Neural progenitor cell (in vitro differentiated cells): ENCODE measurements around the gene FCN3. TPM values are rescaled to one million over a fixed set of nuclear protein-coding genes. Genes with fewer than 3 reads are reported as not detected.

Experiments used
- DNase-seq: peaks from one replicate; pipeline ENCODE4 v3.0.0-alpha.2; 2016; ENCODE audit warnings: low spot score
- H2AFZ ChIP-seq: fragments of 200-600 bp; sonication (generic); replicated peaks from 2 replicates; pipeline ENCODE4 v1.6.1; 2016; ENCODE audit warnings: antibody characterized with exemption
- H3F3A ChIP-seq: fragments of 200-600 bp; sonication (generic); 2 replicates; pipeline ENCODE4 v1.6.1; 2016; ENCODE audit warnings: antibody characterized with exemption, low read depth
- H3K27ac ChIP-seq: fragments of 200-600 bp; sonication (generic); 2 replicates; pipeline ENCODE4 v1.5.1; 2016; ENCODE audit warnings: mild to moderate bottlenecking
- H3K27me3 ChIP-seq: fragments of 200-600 bp; sonication (generic); 2 replicates; pipeline ENCODE4 v1.6.1; 2016; ENCODE audit warnings: mild to moderate bottlenecking, moderate library complexity
- H3K36me3 ChIP-seq: fragments of 200-600 bp; sonication (generic); 2 replicates; pipeline ENCODE4 v1.5.1; 2016
- H3K4me1 ChIP-seq: fragments of 200-600 bp; sonication (generic); 2 replicates; pipeline ENCODE4 v1.6.1; 2016; ENCODE audit warnings: mixed run types
- H3K4me2 ChIP-seq: fragments of 200-600 bp; sonication (generic); 2 replicates; pipeline ENCODE4 v1.6.1; 2016
- H3K4me3 ChIP-seq: fragments of 200-600 bp; sonication (generic); 2 replicates; pipeline ENCODE4 v1.5.1; 2016
- H3K79me2 ChIP-seq: fragments of 200-600 bp; sonication (generic); 2 replicates; pipeline ENCODE4 v1.6.1; 2016; ENCODE audit warnings: low read depth
- H3K9ac ChIP-seq: fragments of 200-600 bp; sonication (generic); 2 replicates; pipeline ENCODE4 v1.6.1; 2016
- H3K9me3 ChIP-seq: fragments of 200-600 bp; sonication (generic); 2 replicates; pipeline ENCODE4 v1.5.1; 2016; ENCODE audit warnings: low read depth
- H4K20me1 ChIP-seq: fragments of 200-600 bp; sonication (generic); 2 replicates; pipeline ENCODE4 v1.6.1; 2016; ENCODE audit warnings: low read depth
- H3K27ac Mint-ChIP-seq: 3 replicates; pipeline ENCODE4 v1.8.0; 2021; ENCODE audit warnings: mixed read lengths
- H3K27me3 Mint-ChIP-seq: 2 replicates; pipeline ENCODE4 v1.8.0; 2022; ENCODE audit warnings: low read depth, mild to moderate bottlenecking, inconsistent platforms, moderate library complexity, mixed read lengths; ENCODE audit not compliant: insufficient read depth
- H3K36me3 Mint-ChIP-seq: 3 replicates; pipeline ENCODE4 v1.8.0; 2021; ENCODE audit warnings: mixed read lengths
- H3K4me1 Mint-ChIP-seq: 3 replicates; pipeline ENCODE4 v1.8.0; 2021; ENCODE audit warnings: mixed read lengths
- H3K4me3 Mint-ChIP-seq: 3 replicates; pipeline ENCODE4 v1.8.0; 2021; ENCODE audit warnings: mild to moderate bottlenecking, moderate library complexity, mixed read lengths
- H3K9me3 Mint-ChIP-seq: 3 replicates; pipeline ENCODE4 v1.8.0; 2020; ENCODE audit warnings: mixed read lengths
- CTCF ChIP-seq: fragments of 200-600 bp; sonication (generic); IDR thresholded peaks from 2 replicates; pipeline ENCODE4 v1.5.1; 2017; ENCODE audit warnings: antibody characterized with exemption, mild to moderate bottlenecking
- EZH2 ChIP-seq: fragments of 200-600 bp; sonication (generic); IDR thresholded peaks from 2 replicates; pipeline ENCODE4 v1.6.1; 2017; ENCODE audit warnings: antibody characterized with exemption, mild to moderate bottlenecking, moderate library complexity
- EZH2phosphoT487 ChIP-seq: fragments of 200-600 bp; sonication (generic); IDR thresholded peaks from 2 replicates; pipeline ENCODE4 v1.6.1; 2017; ENCODE audit warnings: antibody characterized with exemption
- total RNA-seq: library from RNA; depleted of rRNA; stranded (reverse); fragments of >200 nt; gene quantifications from 2 replicates; pipeline ENCODE4 v1.2.3, GENCODE V29; 2015; ENCODE audit warnings: low replicate concordance

Gene FCN3
- total RNA-seq, 1 donor from 2014 or later: not detected

- TF ChIP-seq CTCF: no peak
- no peaks in the 10 kb centered on the region for H3K9me3 Mint-ChIP-seq
- no peaks in the 10 kb centered on the region for H3K36me3 ChIP-seq
- H3K36me3 Mint-ChIP-seq: peaks cover 4% of the 10 kb centered on the region
- peaks cover 66% of the 10 kb centered on the region for H3K4me1 Mint-ChIP-seq
- H3K9ac ChIP-seq: no peak overlapping the region
- H3K4me1 ChIP-seq: peaks cover 39% of the 10 kb centered on the region
- H3K27ac ChIP-seq: no peak overlapping the region
- no peak overlapping the region for H3K4me3 Mint-ChIP-seq
- peak overlapping the region; percentile 86 for H3K27ac Mint-ChIP-seq
- H3K4me2 ChIP-seq: no peak overlapping the region
- no peak overlapping the region for H3K4me3 ChIP-seq
- no peaks in the 10 kb centered on the region for H3K27me3 ChIP-seq
- no peaks in the 10 kb centered on the region for H3K79me2 ChIP-seq
- peak; percentile 22 for DNase-seq
- peaks cover 13% of the 10 kb centered on the region for H3K27me3 Mint-ChIP-seq
- no peaks in the 10 kb centered on the region for H3K9me3 ChIP-seq
- no peaks in the 10 kb centered on the region for H4K20me1 ChIP-seq
- H2AFZ ChIP-seq: peak overlapping the region; percentile 30
- peaks cover 34% of the 10 kb centered on the region for H3F3A ChIP-seq
Measured at GRCh38 chr1:27399251-27400025, 24.8 kb upstream of the FCN3 start.

- Histone ChIP-seq H4K20me1 (no peaks in the 10 kb centered on the region), H3K4me1 (peaks cover 31% of the 10 kb centered on the region), H3K9ac (no peak overlapping the region), H2AFZ (peak overlapping the region; percentile 30), H3K4me2 (no peak overlapping the region), H3K4me3 (no peak overlapping the region), H3K79me2 (no peaks in the 10 kb centered on the region), H3K9me3 (no peaks in the 10 kb centered on the region), H3F3A (peaks cover 29% of the 10 kb centered on the region), H3K36me3 (no peaks in the 10 kb centered on the region), H3K27ac (no peak overlapping the region), H3K27me3 (no peaks in the 10 kb centered on the region)
- no peaks in the 10 kb centered on the region for H3K9me3 Mint-ChIP-seq
- DNase-seq: no peak
- H3K4me3 Mint-ChIP-seq: no peak overlapping the region
- peaks cover 15% of the 10 kb centered on the region for H3K27me3 Mint-ChIP-seq
- H3K36me3 Mint-ChIP-seq: no peaks in the 10 kb centered on the region
- H3K27ac Mint-ChIP-seq: peak overlapping the region; percentile 86
- no peak for TF ChIP-seq CTCF
- TF ChIP-seq EZH2phosphoT487: no peak
- no peak for TF ChIP-seq EZH2
- H3K4me1 Mint-ChIP-seq: peaks cover 57% of the 10 kb centered on the region
Measured at GRCh38 chr1:27398405-27399149, 24.0 kb upstream of the FCN3 start.

- Histone ChIP-seq H3K27me3 (no peaks in the 10 kb centered on the region), H3K9me3 (no peaks in the 10 kb centered on the region), H3K9ac (no peak overlapping the region), H3F3A (peaks cover 24% of the 10 kb centered on the region), H3K4me3 (no peak overlapping the region), H2AFZ (no peak overlapping the region), H3K4me1 (peaks cover 24% of the 10 kb centered on the region), H3K27ac (no peak overlapping the region), H4K20me1 (no peaks in the 10 kb centered on the region), H3K79me2 (no peaks in the 10 kb centered on the region), H3K36me3 (no peaks in the 10 kb centered on the region), H3K4me2 (no peak overlapping the region)
- H3K36me3 Mint-ChIP-seq: no peaks in the 10 kb centered on the region
- peak; percentile 19 for DNase-seq
- no peaks in the 10 kb centered on the region for H3K9me3 Mint-ChIP-seq
- peak overlapping the region; percentile 50 for H3K27ac Mint-ChIP-seq
- H3K4me3 Mint-ChIP-seq: peak overlapping the region; percentile 9
- H3K4me1 Mint-ChIP-seq: peaks cover 51% of the 10 kb centered on the region
- H3K27me3 Mint-ChIP-seq: peaks cover 12% of the 10 kb centered on the region
- TF ChIP-seq CTCF (no peak), EZH2phosphoT487 (no peak), EZH2 (no peak)
Measured at GRCh38 chr1:27397749-27398148, 23.1 kb upstream of the FCN3 start.
